ENCODE results near the gene TBCCD1.

Gene TBCCD1

DNA sequence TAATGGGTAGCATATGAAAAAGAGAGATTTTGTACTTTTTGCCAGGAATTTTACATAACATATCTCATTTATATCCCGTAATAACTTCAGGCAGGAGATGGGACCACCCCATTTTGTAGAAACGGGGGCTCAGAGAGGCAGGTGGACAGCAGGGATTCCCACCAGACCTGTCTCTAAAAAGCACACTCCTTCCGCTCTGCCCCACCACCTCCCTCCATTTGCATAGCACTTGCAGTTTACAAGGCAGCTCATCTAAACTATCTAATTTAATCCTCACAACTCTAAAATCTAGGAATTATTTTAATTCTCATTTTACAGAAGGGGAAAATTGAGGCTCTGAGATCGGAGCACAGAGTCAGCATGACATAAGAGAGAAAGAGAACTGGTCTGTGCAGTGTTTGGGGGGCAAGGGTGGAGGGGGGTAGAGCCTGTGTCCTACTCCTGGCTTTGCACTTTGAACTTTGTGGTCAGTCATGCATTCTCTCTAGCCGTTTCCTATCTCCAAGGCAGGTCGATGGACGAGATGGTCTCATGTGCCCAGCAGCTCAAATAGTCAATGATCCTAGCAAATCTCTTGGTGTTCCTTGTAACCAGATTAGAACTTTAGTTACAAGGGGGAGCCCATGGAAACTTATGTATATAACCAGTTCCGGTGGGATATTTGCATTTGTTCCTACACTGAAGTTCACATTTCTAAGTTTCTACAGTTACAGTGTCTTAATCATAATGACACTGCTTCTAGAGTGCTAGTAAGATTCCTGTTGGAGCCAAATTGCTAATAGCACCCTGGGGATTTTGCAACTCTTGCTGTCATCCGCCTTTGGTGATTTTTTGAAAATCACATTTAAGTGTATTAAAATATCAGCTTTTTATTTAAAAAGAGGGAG, 41.5 kb downstream of the TBCCD1 start:
- DNase-seq (ENCODE audit: low read depth) = no peak
- TF ChIP-seq, protein P1, sequence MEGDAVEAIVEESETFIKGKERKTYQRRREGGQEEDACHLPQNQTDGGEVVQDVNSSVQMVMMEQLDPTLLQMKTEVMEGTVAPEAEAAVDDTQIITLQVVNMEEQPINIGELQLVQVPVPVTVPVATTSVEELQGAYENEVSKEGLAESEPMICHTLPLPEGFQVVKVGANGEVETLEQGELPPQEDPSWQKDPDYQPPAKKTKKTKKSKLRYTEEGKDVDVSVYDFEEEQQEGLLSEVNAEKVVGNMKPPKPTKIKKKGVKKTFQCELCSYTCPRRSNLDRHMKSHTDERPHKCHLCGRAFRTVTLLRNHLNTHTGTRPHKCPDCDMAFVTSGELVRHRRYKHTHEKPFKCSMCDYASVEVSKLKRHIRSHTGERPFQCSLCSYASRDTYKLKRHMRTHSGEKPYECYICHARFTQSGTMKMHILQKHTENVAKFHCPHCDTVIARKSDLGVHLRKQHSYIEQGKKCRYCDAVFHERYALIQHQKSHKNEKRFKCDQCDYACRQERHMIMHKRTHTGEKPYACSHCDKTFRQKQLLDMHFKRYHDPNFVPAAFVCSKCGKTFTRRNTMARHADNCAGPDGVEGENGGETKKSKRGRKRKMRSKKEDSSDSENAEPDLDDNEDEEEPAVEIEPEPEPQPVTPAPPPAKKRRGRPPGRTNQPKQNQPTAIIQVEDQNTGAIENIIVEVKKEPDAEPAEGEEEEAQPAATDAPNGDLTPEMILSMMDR (conservative IDR thresholded peaks at IDR 0.05; ENCODE audit: low read length) = no peak
- H3K4me3 ChIP-seq (ENCODE audit: low read length) = no peak overlapping the region

DNA sequence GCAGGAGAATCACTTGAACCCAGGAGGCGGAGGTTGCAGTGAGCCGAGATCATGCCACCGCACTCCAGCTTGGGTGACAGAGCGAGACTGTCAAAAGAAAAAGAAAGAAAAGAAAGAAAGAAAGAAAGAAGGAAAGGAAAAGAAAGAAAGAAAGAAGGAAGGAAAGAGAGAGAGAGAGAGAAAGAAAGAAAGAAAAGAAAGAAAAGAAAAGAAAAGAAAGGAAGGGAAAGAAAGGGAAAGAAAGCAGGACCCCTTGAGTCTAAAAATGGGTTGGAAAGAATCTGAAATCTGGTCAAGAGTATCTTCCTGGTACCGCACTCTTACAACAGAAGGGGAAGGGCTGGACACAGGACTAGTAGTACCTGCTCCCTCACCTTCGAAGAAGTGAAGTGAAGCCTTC, 42.5 kb downstream of the TBCCD1 start:
- DNase-seq (ENCODE audit: low read depth) = no peak
- H3K4me3 ChIP-seq (ENCODE audit: low read length) = no peak overlapping the region
- TF ChIP-seq, protein P1 (conservative IDR thresholded peaks at IDR 0.05; ENCODE audit: low read length) = no peak

DNA sequence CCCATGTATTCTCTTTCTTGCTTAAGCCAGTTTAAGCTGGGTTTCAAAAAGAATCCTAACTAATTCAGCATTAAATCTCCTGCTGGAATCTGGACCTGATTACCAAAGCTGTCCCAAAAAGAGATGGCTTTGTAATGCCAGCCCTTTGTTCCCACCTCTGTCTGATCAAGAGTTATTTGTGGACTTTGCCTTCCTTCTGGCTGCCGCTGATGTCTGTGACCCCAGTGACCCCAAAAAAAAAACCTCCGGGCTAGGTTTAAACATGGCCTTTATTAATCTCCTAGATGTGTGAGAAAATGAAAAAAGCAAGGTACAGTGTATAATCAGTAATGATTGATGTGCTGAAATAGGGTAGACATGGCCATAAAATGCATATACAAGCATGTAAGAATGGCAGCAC, 43.7 kb downstream of the TBCCD1 start:
- DNase-seq (ENCODE audit: low read depth) = no peak
- TF ChIP-seq, protein P1 (conservative IDR thresholded peaks at IDR 0.05; ENCODE audit: low read length) = no peak
- H3K4me3 ChIP-seq (ENCODE audit: low read length) = no peak overlapping the region

DNA sequence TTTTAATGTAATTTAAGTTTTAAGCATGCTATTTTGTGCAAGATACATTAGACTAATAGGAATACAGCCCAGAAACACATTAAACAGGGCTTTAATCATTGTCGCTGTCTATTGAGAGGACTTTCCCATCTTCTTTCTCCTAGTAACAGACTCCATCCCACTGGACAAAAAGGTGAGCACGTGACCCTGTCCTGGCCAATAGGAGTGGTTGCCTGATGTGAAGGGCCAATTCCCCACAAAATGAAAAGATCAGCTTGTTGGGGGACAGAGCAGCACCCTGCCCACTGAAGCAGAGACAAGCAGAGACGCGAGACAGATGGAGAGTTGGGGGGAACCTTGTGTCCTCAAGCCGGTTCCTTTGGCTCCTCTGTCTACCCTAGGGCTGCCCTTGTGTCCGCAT, 44.1 kb downstream of the TBCCD1 start:
- no peak overlapping the region for H3K4me3 ChIP-seq (ENCODE audit: low read length)
- TF ChIP-seq, protein P1 (conservative IDR thresholded peaks at IDR 0.05; ENCODE audit: low read length) = no peak

DNA sequence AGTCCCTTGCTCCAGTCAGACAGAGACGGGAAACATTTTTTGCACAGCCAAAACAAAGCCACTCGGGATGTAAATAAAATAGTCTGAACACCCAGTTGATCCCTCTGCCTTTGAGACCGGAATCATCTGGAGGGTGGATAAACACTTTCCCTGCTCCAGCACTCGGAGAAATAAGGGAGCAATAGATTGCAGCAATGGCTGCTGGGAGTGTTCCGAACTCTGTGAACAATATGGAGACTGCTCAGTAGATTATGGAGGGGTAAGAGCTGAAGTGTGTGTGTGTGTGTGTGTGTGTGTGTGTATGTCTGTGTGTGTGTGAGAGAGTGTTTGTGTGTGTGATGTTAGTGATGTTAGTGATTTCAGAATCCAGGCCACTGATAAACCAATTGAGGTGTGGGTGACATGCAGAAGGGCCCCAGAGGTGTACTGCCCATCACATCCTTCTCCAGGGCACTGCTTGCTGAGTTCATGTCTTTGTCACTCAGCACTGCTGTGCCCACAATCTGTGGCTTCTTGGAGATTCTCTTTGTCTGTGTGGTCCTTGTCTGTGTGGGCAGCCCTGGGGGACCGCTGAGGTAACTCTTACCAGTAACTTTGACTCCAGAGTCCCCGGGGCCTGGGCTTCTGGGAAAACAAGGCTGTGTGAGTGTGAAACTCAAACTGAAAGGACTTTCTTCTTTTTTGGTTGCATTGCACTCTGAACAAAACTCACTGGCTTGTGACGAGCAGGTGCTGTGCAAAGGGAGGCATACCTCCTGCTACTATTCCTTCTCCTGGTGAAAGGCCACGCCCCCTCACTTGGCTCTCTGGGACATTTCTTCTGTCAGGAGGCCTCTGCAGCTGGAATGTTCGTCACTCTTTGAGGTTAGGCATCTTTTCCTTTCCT, 45.9 kb downstream of the TBCCD1 start:
- TF ChIP-seq, protein P1 (conservative IDR thresholded peaks at IDR 0.05; ENCODE audit: low read length) = no peak
- H3K4me3 ChIP-seq (ENCODE audit: low read length) = no peak overlapping the region
- no peak for DNase-seq (ENCODE audit: low read depth)

More for the DNA sequence above, 44.1 kb downstream of the TBCCD1 start:
- DNase-seq (ENCODE audit: low read depth) = no peak

DNA sequence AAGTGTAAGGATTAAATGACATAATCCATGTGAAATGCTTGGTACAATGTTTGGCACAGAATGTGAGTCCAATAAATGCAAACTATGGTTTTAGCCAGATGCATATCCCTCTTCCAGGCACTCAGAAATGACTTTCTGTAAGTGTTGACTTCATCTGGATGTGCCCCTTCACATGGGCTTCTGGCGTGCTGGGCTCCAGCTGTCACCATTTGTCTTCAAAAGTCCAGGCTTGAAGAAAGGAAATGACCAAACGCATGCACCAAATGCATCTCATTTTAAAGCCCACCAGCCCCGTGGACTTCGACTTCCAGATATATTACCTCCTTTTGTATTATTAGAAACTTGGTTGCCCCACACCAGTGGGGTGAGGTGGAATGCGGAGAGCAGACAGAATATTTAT, 46.7 kb downstream of the TBCCD1 start:
- TF ChIP-seq, protein P1 (conservative IDR thresholded peaks at IDR 0.05; ENCODE audit: low read length) = no peak
- H3K4me3 ChIP-seq (ENCODE audit: low read length) = no peak overlapping the region
- DNase-seq (ENCODE audit: low read depth) = no peak

Data from AG10803 (cell line).